Measurements from ENCODE around the gene SAMD4A.

SAMD4A gene

DNA sequence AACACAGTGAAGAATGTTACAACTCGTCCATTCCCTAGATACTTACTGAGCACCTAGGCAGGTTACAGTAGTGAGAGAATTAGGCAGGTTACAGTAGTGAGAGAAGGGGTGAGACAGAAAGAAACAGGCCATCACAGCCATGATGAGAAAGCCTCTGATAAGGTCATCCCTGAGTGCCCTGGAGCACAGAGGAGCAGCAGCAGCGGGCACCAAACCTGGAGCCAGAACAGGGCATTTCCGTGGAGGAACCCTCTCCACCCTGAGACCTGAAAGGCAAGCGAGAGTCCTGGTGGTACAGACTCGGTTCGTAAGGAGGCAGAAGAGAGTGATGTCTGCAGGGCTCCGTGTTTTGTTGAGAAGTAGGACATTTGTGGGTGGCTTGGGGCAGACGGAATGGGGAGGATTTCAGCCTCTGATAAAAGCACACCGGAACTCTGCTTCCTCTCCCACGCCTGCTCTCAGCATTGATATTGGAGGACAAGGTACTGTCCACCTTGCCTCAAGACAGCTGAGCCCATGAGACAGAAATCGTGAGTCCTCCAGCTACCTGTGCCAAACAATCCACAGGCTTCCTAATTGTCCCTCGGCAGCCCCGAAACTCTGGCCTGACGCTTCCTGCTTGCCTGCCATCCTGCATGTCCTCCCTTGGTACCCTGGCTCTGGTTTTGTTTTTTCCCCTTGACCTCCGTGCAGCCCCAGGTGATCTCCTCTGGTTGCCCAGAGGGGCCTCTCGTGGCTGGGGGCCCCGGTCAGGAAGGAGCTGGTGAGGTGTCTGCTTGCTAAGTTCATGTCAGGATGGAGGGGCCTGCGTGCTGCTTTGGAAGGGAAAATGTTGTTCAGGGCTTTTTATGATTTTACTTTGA is 199.6 kb downstream of the SAMD4A start:
- no peak for TF ChIP-seq YY1 (IDR thresholded peaks at IDR 0.05; ENCODE audit: low read depth)
- TF ChIP-seq CREB1 (IDR thresholded peaks at IDR 0.05; ENCODE audit: low read depth), result no peak
- TF ChIP-seq NFIC (IDR thresholded peaks at IDR 0.05), result no peak
- TF ChIP-seq, protein P1, sequence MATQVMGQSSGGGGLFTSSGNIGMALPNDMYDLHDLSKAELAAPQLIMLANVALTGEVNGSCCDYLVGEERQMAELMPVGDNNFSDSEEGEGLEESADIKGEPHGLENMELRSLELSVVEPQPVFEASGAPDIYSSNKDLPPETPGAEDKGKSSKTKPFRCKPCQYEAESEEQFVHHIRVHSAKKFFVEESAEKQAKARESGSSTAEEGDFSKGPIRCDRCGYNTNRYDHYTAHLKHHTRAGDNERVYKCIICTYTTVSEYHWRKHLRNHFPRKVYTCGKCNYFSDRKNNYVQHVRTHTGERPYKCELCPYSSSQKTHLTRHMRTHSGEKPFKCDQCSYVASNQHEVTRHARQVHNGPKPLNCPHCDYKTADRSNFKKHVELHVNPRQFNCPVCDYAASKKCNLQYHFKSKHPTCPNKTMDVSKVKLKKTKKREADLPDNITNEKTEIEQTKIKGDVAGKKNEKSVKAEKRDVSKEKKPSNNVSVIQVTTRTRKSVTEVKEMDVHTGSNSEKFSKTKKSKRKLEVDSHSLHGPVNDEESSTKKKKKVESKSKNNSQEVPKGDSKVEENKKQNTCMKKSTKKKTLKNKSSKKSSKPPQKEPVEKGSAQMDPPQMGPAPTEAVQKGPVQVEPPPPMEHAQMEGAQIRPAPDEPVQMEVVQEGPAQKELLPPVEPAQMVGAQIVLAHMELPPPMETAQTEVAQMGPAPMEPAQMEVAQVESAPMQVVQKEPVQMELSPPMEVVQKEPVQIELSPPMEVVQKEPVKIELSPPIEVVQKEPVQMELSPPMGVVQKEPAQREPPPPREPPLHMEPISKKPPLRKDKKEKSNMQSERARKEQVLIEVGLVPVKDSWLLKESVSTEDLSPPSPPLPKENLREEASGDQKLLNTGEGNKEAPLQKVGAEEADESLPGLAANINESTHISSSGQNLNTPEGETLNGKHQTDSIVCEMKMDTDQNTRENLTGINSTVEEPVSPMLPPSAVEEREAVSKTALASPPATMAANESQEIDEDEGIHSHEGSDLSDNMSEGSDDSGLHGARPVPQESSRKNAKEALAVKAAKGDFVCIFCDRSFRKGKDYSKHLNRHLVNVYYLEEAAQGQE (IDR thresholded peaks at IDR 0.05; ENCODE audit: low read depth), result no peak
- no peak for TF ChIP-seq TEAD4 (IDR thresholded peaks at IDR 0.05)
- TF ChIP-seq ZBTB7A (IDR thresholded peaks at IDR 0.05; ENCODE audit: low read depth), result no peak
- TF ChIP-seq, protein P2, sequence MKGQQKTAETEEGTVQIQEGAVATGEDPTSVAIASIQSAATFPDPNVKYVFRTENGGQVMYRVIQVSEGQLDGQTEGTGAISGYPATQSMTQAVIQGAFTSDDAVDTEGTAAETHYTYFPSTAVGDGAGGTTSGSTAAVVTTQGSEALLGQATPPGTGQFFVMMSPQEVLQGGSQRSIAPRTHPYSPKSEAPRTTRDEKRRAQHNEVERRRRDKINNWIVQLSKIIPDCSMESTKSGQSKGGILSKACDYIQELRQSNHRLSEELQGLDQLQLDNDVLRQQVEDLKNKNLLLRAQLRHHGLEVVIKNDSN (IDR thresholded peaks at IDR 0.05), result no peak
- TF ChIP-seq, protein P3, sequence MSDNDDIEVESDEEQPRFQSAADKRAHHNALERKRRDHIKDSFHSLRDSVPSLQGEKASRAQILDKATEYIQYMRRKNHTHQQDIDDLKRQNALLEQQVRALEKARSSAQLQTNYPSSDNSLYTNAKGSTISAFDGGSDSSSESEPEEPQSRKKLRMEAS (IDR thresholded peaks at IDR 0.05), result no peak
- TF ChIP-seq TAF1 (IDR thresholded peaks at IDR 0.05; ENCODE audit: low read depth), result no peak
- TF ChIP-seq TCF12 (IDR thresholded peaks at IDR 0.05; ENCODE audit: low read depth), result no peak
- no peak for TF ChIP-seq CEBPB (IDR thresholded peaks at IDR 0.05)
- TF ChIP-seq EGR1 (IDR thresholded peaks at IDR 0.05), result no peak
- no peak for TF ChIP-seq FOXM1 (IDR thresholded peaks at IDR 0.05; ENCODE audit: borderline replicate concordance, low read depth)
- no peak for TF ChIP-seq RAD21 (IDR thresholded peaks at IDR 0.05; ENCODE audit: low read depth)
- TF ChIP-seq EP300 (IDR thresholded peaks at IDR 0.05; ENCODE audit: borderline replicate concordance), result no peak

DNA sequence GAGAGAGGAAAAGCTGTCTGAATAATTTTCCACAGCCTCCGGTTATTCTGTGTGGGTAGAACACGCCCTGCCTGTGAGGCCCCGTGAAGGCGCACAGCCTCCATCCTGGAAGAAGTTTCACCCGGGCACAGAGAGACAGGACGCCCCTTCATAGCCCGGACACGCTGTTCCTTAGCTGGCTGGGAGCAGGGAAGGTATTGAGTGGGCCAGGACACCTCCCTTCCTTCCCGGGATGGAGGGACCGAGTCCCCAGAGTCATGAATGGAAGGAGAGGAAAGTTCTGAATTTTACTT is 200.2 kb downstream of the SAMD4A start:
- no peak for TF ChIP-seq CREB1 (IDR thresholded peaks at IDR 0.05; ENCODE audit: low read depth)
- TF ChIP-seq, protein P2 (IDR thresholded peaks at IDR 0.05), result no peak
- TF ChIP-seq ZBTB7A (IDR thresholded peaks at IDR 0.05; ENCODE audit: low read depth), result no peak
- no peak for TF ChIP-seq TAF1 (IDR thresholded peaks at IDR 0.05; ENCODE audit: low read depth)
- no peak for TF ChIP-seq YY1 (IDR thresholded peaks at IDR 0.05; ENCODE audit: low read depth)
- TF ChIP-seq NFIC (IDR thresholded peaks at IDR 0.05), result no peak
- TF ChIP-seq RAD21 (IDR thresholded peaks at IDR 0.05; ENCODE audit: low read depth), result no peak
- no peak for TF ChIP-seq EP300 (IDR thresholded peaks at IDR 0.05; ENCODE audit: borderline replicate concordance)
- no peak for TF ChIP-seq TCF12 (IDR thresholded peaks at IDR 0.05; ENCODE audit: low read depth)
- TF ChIP-seq, protein P1 (IDR thresholded peaks at IDR 0.05; ENCODE audit: low read depth), result no peak
- no peak for TF ChIP-seq CEBPB (IDR thresholded peaks at IDR 0.05)

DNA sequence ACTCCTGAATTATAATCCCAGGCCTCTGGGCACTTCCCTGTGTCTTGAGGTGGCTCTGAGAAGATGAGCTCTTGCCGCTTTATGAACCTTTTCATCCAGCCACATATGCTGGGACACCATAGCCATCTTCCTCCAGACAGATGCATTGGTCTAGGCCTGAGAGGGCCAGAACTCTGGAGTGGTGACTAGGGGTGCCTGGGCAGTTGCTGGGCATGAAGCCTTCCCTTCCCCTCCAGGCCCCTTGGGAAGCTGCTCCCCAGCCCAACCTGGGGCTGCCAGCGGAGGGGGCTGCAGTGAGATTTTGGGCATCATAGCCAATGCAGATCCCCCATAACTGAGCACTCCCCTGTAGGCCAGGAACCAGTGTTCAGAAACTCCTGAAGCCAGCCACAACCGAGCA is 200.5 kb downstream of the SAMD4A start:
- TF ChIP-seq TEAD4 (IDR thresholded peaks at IDR 0.05), result no peak
- no peak for TF ChIP-seq EGR1 (IDR thresholded peaks at IDR 0.05)
- TF ChIP-seq FOXM1 (IDR thresholded peaks at IDR 0.05; ENCODE audit: borderline replicate concordance, low read depth), result no peak
- TF ChIP-seq RAD21 (IDR thresholded peaks at IDR 0.05; ENCODE audit: low read depth), result no peak
- TF ChIP-seq, protein P2 (IDR thresholded peaks at IDR 0.05), result no peak
- TF ChIP-seq CREB1 (IDR thresholded peaks at IDR 0.05; ENCODE audit: low read depth), result no peak
- TF ChIP-seq, protein P3 (IDR thresholded peaks at IDR 0.05), result no peak
- no peak for TF ChIP-seq TCF12 (IDR thresholded peaks at IDR 0.05; ENCODE audit: low read depth)
- TF ChIP-seq YY1 (IDR thresholded peaks at IDR 0.05; ENCODE audit: low read depth), result no peak
- no peak for TF ChIP-seq EP300 (IDR thresholded peaks at IDR 0.05; ENCODE audit: borderline replicate concordance)
- TF ChIP-seq, protein P1 (IDR thresholded peaks at IDR 0.05; ENCODE audit: low read depth), result no peak
- TF ChIP-seq ZBTB7A (IDR thresholded peaks at IDR 0.05; ENCODE audit: low read depth), result no peak
- TF ChIP-seq TAF1 (IDR thresholded peaks at IDR 0.05; ENCODE audit: low read depth), result no peak

Data from Ishikawa (cell line).